CD4-positive, alpha-beta T cell treated with Interferon gamma for 1 hour (primary cell): ENCODE results near the gene COL11A2.
"Not testable (repeated sequence)": the region's sequence is repeated elsewhere in the genome, so short reads cannot be mapped to it uniquely, and the experiment has no call there.

Experiments used
- DNase-seq: peaks from one replicate; pipeline ENCODE4 v3.0.0-alpha.2; 2020

The COL11A2 gene

DNA sequence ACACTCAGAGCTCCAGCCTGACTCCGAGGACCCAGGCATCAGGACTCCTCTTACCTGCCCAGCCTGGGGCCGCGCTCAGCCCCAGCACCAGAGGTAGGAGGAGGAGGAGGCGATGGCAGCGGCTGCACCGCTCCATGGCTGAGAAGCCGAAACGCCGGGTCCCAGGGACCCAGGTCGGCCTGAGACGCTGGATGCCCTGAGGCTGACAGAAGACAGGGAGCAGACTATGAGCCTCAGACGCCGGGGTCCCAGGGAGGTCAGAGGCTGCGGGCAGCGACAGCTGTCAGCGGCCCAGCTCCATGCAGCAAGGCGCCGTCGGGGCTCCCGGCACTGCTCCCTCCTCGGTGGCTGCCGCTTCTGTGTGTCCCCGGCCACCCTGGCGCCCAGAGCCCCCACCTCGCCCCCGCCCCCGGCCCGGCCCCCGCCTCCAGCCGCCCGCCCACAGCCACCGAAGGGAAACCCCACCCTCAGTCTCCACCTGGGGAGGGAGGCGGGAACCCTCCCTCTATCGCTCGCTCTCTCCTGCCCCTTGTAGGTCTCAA lies at the start of gene COL11A2:
COL11A2 (minus strand) TSS at position 363 of the 542 bp plus-strand sequence; CDS start at position 136, 227 bp downstream.
- DNase-seq, result peak; percentile 19

GRCh38 chr6:33241968-33242367 lies 49.7 kb upstream of the COL11A2 start:
- no peak for DNase-seq

DNA sequence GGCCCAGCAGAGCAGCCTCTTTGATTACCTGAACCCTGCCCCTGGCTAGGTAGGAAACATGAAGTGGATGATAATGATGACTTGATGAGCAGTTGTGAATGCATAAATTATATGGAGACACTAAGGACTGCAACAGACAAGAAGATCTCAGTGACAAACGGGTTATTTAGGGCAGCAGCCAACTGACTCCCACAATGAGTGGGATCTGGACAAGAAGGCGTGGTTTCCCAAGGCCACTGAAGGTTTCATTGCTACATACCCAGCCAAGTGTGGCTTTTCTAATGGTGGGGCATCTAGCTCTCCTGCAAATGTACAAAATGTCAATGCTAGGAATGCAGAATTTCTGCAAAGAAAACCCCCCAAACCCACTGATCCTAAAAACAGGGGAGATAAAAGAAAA lies 45.5 kb upstream of the COL11A2 start:
- no peak for DNase-seq

DNA sequence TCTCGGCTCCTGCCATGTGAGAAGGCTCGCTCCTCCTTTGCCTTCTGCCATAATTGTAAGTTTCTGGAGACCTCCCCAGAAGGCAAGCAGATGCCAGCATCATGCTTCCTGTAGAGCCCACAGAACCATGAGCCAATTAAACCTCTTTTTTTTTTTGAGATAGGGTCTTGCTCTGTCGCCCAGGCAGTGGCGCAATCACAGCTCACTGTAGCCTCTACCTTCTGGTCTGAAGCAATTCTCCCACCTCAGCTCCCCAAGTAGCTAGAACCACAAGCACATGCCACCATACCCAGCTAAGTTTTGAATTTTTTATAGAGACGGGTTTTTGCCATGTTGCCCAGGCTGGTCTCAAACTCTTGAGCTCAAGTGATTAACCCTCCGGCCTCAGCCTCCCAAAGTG lies 44.6 kb upstream of the COL11A2 start:
- DNase-seq, result no peak

DNA sequence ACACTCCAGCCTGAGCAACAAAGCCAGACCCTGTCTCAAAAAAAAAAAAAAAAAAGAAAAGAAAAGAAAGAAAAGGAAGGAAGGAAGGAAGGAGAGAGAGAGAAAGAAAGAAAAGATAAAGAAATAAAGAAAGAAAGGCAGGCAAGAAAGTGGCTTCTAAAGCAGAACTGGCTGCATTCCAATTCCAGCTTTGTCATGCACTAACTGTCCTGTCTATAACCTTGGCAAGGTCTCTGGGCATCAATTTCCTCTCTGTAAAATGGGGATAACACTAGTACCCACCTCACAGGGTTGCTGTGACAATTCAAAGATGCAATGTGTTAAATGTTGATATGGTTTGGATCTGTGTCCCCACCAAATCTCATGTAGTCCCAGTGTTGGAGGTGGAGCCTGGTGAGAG lies 44.1 kb upstream of the COL11A2 start:
- no peak for DNase-seq

DNA sequence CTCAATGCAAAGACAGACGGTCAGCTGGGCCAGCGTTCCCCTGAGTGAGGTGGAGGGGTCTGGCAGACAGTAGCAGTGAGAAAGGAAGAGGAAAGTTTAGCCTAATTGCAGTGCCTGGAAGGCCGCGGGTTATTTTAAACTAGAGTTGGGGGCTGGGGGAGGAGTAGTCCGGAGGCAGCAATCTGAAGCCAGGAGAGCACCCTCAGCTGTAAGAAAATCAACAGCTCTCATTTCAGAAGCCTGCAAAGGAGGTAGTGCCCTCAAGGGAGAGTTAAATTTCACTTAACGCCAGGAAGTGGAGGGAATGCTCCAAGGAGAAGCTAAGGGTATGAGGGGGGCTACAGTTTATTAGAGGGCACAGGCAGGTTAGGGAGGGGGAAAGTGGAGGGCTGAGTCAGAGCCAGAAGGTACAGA lies 43.0 kb upstream of the COL11A2 start:
- no peak for DNase-seq

- DNase-seq, result not testable (repeated sequence)
Measured at GRCh38 chr6:33226503-33227120, 34.3 kb upstream of the COL11A2 start.

GRCh38 chr6:33217681-33218080 lies 25.4 kb upstream of the COL11A2 start:
- DNase-seq, result no peak

GRCh38 chr6:33217246-33217645 lies 25.0 kb upstream of the COL11A2 start:
- DNase-seq, result no peak

DNA sequence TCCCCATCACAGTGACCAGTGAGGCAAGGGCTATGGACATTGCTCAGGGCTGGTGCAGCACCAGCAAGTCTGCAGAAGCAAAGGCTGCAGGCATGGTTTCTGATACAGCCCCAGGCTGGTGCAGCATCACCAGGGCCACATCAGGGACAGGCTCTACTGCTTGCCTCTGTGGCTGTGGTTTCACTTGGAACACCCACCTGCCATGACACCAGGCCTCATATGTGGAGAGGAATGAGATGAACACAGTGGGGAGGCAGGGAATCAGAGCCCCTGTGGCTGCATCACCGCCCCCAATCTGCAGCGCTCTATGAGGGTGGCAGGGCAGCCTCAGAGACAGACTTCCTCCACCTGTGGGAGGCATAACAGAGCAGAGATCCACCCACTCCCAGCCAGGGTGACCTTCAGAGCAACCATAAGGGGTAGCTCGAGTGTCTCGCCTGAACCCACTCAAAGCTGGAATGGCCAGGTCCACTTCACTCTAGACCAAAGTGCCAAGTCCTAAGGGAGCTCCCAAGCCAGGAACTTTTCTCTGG lies 23.9 kb upstream of the COL11A2 start:
- DNase-seq, result no peak

DNA sequence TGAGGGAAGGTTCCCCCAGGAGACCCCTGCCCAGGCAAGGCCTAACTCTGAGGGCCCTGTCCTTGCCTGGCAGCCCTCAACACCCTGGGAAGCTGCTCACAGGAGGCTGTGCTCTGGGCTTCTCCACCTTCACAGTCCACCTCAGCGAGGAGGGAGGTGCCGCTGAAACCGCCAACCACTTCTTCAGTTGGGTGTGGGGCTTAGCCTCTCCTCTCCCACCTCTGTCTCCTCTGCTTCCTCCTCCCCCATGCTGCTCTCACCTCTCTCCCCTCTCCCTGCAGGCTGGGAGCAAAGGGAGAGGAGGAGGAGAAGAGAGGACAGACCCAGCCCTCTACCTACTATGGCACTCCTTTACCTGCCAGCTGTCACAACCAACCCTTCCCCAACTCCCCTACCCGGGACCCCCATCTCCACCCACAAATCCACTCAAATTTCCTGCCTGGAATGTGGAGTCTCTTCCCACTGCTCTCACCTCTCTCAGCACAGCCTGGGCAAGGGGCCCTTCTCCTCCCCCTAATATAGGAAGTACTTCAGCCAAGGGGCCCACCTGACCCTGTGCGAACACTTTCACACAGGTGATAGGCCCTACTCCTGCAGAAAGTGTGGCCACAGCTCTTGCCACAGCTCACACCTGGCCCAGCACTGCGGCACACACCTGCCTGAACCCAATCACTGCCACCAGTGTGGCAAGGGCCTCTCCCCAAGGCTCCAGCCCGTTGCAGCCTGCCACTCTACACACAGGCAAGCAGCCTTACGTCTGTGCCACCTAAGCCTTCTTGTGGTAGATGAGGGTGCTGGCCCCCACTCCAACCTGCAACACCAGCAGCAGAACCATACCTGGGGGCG lies 23.2 kb upstream of the COL11A2 start:
- DNase-seq, result no peak

GRCh38 chr6:33213989-33214335 lies 21.7 kb upstream of the COL11A2 start:
- no peak for DNase-seq

- no peak for DNase-seq
Measured at GRCh38 chr6:33213166-33213988, 21.1 kb upstream of the COL11A2 start.

DNA sequence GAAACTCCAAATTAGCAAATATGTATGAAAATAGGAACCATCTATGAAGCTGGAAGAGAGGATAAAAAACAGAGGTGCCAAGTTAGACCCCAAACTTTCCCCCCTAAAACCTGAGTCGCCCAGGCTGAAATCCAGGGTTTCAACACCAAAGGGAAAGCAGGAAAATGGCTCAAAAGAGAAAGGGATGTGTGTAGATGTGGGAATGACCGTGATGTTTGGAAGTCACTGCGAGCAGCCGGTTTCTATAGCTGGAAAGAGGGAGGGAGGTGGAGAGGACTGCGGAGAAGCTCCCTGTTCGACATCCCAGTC lies 20.5 kb upstream of the COL11A2 start:
- no peak for DNase-seq

DNA sequence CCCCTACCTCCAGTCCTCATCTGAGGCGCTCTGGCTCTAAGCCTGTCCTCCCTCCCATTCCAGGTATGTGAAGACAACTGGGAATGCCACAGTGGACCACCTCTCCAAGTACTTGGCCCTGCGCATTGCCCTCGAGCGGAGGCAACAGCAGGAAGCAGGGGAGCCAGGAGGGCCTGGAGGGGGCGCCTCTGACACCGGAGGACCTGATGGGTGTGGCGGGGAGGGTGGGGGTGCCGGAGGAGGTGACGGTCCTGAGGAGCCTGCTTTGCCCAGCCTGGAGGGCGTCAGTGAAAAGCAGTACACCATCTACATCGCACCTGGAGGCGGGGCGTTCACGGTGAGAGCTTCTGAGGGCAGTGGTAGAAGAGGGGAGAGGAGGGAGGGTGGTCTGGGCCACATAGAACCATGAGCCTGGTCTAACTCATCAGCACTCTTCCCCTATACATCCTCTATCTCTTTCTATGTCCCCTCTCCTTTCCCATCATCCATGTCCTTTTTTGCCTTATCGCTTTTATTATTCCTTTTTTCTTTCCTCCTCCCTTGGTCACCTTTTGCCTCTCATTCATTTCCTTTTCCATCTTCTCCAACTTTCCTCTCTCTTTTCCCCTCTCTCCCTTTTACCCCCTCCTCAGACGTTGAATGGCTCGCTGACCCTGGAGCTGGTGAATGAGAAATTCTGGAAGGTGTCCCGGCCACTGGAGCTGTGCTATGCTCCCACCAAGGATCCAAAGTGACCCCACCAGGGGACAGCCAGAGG lies 19.6 kb upstream of the COL11A2 start:
- DNase-seq, result no peak

GRCh38 chr6:33211136-33211535 lies 18.9 kb upstream of the COL11A2 start:
- DNase-seq, result no peak

- DNase-seq, result no peak
Measured at GRCh38 chr6:33209856-33210255, 17.6 kb upstream of the COL11A2 start.

GRCh38 chr6:33208091-33208967 lies 16.1 kb upstream of the COL11A2 start, which contains the start of gene RING1:
RING1 (plus strand) TSS chr6:33208500; CDS start chr6:33208823, 323 bp downstream.
- peak; percentile 86 for DNase-seq

- DNase-seq, result no peak
Measured at GRCh38 chr6:33207552-33208090, 15.4 kb upstream of the COL11A2 start.

DNA sequence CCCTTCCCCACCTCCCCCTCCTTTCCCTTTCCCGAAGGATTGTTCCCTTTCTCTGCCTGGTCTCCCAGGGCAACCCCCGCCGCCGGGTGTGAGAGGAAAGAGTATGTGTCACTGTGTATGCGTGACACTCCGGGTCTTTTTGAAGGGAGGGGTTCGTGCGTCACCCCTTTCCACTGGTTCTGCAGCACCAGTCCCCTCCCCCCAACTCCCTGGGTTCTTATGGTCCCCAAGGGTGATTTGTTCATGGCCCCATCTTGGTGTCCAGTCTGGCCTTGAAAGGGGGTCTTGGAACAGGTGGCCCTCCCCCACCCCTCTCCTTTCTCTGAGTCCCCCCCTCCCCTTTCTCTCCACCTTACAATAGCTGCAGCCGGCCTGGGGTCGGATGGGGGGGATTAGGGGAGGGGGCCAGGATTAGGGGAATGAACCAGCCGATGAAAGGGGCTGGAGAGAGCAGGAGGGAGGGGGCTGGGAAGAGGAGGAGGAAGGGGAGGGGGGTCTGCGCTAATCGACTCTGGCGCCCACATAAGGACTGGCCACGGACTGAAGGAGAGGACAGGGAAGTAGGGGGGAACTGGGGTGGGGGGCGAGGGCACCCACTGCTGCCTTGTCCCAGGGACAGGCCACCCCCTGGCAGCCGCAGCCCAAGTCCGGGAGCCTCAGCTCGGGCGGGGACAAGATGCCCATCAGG lies 14.7 kb upstream of the COL11A2 start:
- no peak for DNase-seq
